Measurements from ENCODE around the gene CS. TPM values are rescaled to one million over a fixed set of nuclear protein-coding genes. Genes with fewer than 3 reads are reported as not detected.

Gene CS
- total and polyA plus RNA-seq, 9 donors = 48.9 to 237 (median 137) TPM

- 89 to 92% (median 92%) methylated on average over 11 of the region's 11 CpGs for WGBS, 3 donors
- TF ChIP-seq CTCF (IDR thresholded peaks at IDR 0.05) = no peak
- no peak for TF ChIP-seq EP300 (IDR thresholded peaks at IDR 0.05)
- no peak for TF ChIP-seq POLR2A (IDR thresholded peaks at IDR 0.05)
- H3K27me3 ChIP-seq = no peaks in the 10 kb centered on the region
- intact Hi-C loops (cut with DNase I) = no loop called here
- peaks cover 2% of the 10 kb centered on the region for H3K36me3 ChIP-seq
- no peaks in the 10 kb centered on the region for H3K9me3 ChIP-seq
- H3K4me1 ChIP-seq (ENCODE audit: insufficient read depth) = peaks cover 4% of the 10 kb centered on the region
- H3K27ac ChIP-seq = no peak overlapping the region
- no peak overlapping the region for H3K4me3 ChIP-seq
- no peak for DNase-seq
These were observed 47.0 kb downstream of the CS start for GRCh38 chr12:56253091-56253490.

DNA sequence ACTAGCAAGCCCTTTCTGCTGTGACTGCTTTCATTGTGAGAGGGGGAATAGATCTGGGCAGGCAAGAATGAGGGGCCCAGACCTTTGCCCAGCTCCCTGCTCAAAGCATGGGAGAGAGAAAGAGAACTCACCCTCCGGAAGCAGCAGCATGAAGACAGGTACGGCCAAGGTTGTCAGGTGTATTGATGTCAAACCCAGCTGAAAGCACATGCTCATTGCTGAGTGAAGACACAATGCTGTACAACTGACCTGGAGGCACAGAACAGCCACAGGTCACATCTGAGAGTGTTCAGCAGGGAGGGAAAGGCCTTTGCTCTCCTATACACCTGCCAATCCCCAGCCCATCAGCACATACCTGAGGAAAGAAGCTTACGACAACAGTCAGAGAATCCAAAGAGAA lies 47.5 kb downstream of the CS start:
- no peak for TF ChIP-seq CTCF (IDR thresholded peaks at IDR 0.05)
- no peak for TF ChIP-seq EP300 (IDR thresholded peaks at IDR 0.05)
- no peak for TF ChIP-seq POLR2A (IDR thresholded peaks at IDR 0.05)
- 90 to 96% (median 91%) methylated on average over 3 of the region's 3 CpGs for WGBS, 3 donors
- intact Hi-C loops (cut with DNase I) = no loop called here
- Histone ChIP-seq H3K9me3 (no peaks in the 10 kb centered on the region), H3K4me3 (no peak overlapping the region), H3K27me3 (no peaks in the 10 kb centered on the region), H3K36me3 (peaks cover 2% of the 10 kb centered on the region), H3K4me1 (ENCODE audit: insufficient read depth) (peaks cover 4% of the 10 kb centered on the region), H3K27ac (no peak overlapping the region)
- no peak for DNase-seq

- no peak overlapping the region for H3K27ac ChIP-seq
- H3K27me3 ChIP-seq = no peaks in the 10 kb centered on the region
- peaks cover 5% of the 10 kb centered on the region for H3K36me3 ChIP-seq
- 87 to 94% (median 90%) methylated on average over 8 of the region's 8 CpGs for WGBS, 3 donors
- no peak for TF ChIP-seq POLR2A (IDR thresholded peaks at IDR 0.05)
- no peak for TF ChIP-seq CTCF (IDR thresholded peaks at IDR 0.05)
- no peak for TF ChIP-seq EP300 (IDR thresholded peaks at IDR 0.05)
- intact Hi-C loops (cut with DNase I) = no loop called here
- H3K4me3 ChIP-seq = no peak overlapping the region
- no peak for DNase-seq
- no peaks in the 10 kb centered on the region for H3K4me1 ChIP-seq (ENCODE audit: insufficient read depth)
- no peaks in the 10 kb centered on the region for H3K9me3 ChIP-seq
These were observed 51.4 kb downstream of the CS start for GRCh38 chr12:56248711-56249110.

DNA sequence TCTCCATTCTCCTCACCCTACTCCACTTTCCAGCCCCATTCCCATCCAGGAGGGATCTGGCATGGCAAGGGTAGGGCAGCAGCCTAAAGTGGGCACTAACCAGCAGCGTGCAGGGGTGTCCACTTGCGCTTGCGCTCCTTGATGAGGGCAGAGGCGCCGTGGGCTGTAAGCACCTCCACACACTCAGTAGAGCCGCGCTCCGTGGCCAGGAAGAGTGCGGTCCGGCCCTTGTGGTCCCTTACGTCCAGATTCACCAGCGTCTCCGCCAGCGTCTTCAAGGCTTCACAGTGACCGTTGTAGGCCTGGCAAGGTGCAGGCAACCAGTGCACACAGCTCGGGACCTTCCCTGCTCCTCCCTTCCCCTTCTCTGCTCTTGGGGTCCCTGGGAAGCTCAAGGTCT lies 52.2 kb downstream of the CS start:
- H3K9me3 ChIP-seq = no peaks in the 10 kb centered on the region
- no peaks in the 10 kb centered on the region for H3K27me3 ChIP-seq
- no peak for DNase-seq
- H3K4me3 ChIP-seq = no peak overlapping the region
- TF ChIP-seq CTCF (IDR thresholded peaks at IDR 0.05) (no peak), EP300 (IDR thresholded peaks at IDR 0.05) (no peak), POLR2A (IDR thresholded peaks at IDR 0.05) (no peak)
- H3K27ac ChIP-seq = no peak overlapping the region
- peaks cover 5% of the 10 kb centered on the region for H3K36me3 ChIP-seq
- H3K4me1 ChIP-seq (ENCODE audit: insufficient read depth) = no peaks in the 10 kb centered on the region
- intact Hi-C loops (cut with DNase I) = no loop called here
- WGBS, 3 donors = 89 to 94% (median 90%) methylated on average over 16 of the region's 16 CpGs

DNA sequence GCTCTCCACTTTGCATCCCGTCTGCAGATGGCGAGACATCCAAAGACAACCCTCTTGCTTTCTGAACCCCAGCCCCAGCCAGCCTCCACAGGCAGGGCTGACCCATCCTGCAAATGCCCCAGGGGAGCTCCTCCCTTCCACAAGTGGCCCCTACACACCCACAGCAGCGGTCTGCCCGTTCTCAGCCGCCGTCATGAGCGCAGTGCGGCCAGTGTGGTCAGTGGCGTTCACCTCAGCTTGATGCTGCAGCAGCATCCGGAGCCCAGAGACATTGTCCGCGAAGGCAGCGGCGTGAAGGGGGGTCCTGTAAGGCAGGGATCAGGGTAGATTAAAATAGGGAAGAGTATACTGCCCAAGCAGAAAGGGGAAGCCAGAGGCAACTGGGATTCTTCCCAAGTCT lies 55.6 kb downstream of the CS start:
- no peak overlapping the region for H3K27ac ChIP-seq
- H3K9me3 ChIP-seq = no peaks in the 10 kb centered on the region
- intact Hi-C loops (cut with DNase I) = no loop called here
- H3K4me1 ChIP-seq (ENCODE audit: insufficient read depth) = no peaks in the 10 kb centered on the region
- TF ChIP-seq POLR2A (IDR thresholded peaks at IDR 0.05) (no peak), EP300 (IDR thresholded peaks at IDR 0.05) (no peak), CTCF (IDR thresholded peaks at IDR 0.05) (no peak)
- no peak for DNase-seq
- no peaks in the 10 kb centered on the region for H3K27me3 ChIP-seq
- no peak overlapping the region for H3K4me3 ChIP-seq
- H3K36me3 ChIP-seq = peaks cover 3% of the 10 kb centered on the region
- WGBS, 3 donors = 82 to 90% (median 84%) methylated on average over 14 of the region's 14 CpGs
